ENCODE results near the gene MAD1L1.
A peak's percentile ranks its signal among the peaks of the same experiment; 100 is the strongest.

Gene MAD1L1

DNA sequence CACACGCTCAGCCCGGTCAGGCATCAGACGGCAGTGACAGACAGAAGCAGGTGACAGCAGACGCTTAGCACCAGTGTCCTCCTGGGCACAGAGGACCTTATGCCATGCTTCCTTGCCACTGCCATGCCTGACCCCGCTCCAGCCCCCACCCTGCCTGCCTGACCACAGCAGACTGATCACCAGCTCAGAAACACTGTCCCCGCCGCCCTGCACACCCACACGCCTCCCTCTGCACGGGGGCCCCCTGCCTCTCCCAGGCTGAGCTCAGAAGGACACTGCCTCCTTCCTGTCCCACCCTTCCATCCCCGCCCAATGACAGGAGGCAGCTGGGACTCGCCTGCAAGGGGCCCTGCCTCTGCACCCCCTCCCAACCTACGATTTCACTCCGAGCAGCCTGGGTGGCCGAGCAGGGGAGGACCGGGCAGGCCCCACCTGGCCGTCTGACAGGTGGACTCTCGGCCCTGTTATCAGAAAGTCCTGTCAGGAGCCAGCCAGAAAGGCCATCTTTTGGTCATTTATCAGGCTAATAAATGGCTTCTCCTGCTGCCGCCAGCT is 379.2 kb downstream of the MAD1L1 start:
- DNase-seq = peak; percentile 3

DNA sequence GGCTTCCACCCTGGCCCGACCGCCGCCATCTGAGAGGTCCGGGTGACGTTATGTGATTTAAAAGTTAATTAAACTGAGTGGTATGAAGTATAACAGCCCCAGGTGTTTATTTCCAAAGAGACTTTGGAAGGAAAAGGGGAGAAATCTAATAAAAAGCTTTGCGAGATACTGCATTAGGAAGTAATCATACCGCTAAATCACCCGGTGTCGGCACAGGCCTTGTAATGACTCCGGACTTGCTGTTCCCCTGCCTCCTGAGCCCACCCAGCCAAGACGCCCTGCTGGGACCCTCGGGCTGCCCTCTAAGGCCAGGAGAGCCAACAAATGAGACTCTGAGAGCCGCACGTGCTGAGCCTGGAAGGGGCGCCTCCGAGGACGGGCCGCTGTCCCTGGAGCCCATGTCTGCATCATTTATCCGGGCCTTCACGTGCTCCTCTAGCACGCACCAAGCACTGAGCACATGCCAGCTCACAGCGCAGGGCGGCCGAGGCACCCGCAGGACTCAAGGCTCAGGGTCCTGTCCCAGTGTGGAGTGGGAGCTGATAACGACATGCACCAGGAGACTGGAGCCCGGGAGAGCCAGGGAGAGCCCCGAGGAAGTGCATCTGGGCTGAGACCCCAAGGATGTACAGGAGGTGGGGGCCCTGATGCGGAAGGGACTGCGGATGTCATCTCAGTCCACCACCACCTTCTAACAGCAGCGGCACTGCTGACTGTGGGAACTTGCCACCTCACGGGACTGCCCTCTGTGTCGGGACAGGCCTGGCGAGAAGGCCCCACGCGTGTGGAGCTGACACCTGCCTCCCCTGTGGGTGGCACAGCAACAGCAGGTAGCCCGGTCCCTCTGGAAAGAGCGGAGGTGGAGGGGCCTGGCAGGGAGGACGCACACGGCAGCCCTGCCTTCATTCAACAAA is 380.0 kb downstream of the MAD1L1 start:
- no peak for DNase-seq

DNA sequence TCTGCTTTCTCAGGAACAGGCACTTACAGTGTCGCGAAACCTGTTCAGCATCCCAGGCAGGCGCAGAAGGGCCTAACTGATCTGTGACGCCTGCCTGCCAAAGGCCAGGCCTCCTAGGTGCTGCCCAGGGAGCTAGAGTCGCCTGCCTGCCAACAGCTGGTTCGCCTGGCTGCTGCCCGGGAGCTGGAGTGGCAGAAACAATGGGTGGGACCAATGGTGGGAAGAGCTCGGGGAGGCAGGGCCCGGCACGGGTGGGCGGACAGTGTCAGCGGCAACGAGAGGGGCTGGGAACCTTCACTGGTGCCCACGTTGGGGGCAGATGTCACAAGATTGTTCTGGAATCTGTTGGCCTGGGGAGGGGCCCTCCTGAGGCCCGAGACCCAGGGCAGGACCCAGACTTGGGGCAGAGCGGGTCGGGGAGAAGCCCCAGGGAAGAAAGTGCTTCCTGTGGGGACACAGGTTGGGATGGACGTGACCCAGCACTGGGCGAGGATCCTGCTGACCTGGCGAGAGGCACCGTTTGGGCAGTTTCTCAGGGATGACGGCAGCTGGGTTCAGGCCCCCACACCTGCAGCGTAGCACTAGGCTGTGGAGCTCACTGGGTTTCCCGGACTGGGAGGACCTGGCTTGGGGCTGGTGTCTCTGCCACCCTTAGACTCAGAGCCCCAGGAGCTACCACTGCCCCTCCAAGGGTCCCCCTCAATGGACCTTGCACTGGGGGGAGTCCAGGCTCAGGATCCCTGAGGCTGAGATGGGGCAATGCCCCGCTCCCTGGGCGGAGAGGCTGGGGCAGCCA is 380.8 kb downstream of the MAD1L1 start:
- DNase-seq = no peak

DNA sequence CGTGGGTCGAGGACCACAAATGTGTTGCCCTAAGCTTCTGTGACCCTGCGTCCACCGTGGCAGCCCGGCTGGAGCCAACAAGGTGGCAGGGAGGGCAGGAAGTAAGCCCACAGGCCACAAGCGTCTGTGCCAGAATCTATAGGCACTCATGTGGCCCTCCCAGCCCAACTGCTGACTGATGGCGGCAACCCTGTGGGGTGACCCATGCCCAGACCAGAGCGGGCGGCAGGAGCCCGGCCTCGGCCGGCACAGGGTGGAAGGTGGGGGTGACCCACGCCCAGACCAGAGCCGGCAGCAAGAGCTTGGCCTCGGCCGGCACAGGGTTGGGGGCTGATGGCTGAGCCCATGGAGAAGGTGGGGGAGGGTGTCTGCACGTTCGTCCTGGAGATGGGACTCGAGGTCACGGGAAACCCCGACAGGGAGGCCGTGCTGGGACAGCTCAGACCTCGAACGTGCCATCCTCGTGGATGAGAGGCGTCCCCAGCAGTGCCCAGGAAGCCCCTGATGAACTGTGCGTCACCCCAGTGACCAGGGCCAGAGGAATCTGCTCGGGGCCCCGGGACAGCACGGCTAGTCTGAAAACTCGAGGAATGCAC is 381.7 kb downstream of the MAD1L1 start:
- DNase-seq = no peak

DNA sequence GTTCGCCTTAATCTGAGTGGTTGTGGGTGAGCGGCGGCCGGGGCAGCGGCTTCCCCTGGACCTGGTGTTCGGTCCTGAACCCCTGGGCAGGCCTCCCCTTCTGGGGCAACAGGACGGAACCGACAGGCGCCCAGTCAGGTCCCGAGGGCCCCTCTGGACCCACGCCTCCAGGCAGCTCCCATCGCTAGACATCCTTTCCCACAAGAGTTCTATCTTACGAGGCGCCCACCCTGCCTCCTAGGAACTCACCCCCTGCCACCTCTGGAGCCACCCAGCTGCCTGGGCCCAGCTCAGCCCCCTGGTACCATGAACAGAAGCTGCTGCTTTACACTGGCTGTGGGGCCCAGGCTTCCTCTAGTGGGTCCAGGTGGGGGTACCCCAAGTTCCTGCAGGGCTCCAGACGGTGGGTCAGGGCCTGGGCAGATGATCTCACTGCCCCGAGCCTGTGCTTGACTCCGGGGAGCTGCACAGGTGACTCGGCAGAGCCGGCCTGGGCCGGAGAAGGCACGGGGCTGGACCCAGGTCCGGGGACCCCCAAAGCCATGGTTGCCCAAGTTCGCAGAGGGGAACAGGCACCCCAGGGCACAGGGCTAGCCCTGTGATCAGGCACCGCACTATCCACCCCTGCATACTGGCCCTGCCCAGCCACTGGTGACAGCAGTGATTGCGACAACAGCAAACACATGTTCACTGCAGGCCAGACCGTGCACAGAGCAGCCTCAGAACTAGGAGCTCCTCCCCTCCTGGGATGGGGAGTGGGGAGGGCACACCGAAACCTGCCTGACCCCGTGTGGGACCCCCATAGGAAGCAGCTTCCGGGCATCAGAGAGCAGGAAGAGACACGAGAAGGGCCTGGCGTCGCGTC is 382.4 kb downstream of the MAD1L1 start:
- DNase-seq = no peak

DNA sequence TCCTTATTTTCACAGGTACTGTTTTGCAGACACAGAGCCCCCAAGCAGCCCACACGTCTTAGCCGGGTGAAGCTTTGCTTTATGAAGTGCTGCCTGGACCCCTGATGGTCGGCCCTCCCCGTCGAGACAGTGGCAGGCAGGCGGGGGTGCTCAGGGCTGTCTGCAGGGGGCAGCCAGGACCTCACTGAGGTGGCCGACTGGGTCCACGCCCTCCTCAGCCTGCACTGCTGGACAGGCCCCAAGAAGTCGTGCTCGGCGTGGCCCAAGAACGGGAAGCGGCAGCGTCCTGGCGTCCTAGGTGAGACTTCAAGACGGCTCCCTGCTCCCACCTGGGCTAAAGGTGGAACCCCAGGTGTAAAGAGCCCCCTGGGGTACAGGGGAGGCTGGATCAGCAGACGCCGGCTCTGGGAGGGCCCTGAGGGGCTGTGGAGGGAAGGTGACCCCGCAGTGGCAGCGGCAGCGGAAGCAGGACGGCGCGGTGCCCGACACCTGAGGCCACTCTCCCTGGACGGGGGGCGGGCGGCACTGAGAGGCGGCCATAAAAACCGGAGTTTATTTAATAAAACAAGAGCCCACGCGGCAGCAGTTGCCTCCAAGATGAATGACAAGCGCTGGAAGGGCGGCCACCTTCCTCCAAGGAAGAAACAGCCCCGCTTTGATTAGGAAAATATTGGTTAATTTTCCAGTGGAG is 383.2 kb downstream of the MAD1L1 start:
- no peak for DNase-seq

DNA sequence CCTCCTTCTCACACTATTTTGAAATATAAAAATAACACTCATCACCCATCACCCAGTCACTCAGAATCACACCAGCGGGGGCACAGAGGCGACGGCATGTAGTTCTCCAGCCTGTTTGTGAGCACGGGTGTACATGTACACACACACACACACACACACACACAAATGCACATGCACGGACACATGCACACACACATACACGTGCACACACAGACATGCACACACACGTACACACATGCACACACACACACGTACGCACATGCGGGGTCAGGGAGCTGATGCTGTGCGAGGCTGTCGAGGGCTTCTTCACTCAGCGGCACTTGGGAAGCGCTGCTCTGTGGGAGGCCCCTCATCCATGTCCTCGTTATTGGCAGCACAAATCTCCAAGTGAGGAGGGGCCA is 383.8 kb downstream of the MAD1L1 start:
- DNase-seq = no peak

DNA sequence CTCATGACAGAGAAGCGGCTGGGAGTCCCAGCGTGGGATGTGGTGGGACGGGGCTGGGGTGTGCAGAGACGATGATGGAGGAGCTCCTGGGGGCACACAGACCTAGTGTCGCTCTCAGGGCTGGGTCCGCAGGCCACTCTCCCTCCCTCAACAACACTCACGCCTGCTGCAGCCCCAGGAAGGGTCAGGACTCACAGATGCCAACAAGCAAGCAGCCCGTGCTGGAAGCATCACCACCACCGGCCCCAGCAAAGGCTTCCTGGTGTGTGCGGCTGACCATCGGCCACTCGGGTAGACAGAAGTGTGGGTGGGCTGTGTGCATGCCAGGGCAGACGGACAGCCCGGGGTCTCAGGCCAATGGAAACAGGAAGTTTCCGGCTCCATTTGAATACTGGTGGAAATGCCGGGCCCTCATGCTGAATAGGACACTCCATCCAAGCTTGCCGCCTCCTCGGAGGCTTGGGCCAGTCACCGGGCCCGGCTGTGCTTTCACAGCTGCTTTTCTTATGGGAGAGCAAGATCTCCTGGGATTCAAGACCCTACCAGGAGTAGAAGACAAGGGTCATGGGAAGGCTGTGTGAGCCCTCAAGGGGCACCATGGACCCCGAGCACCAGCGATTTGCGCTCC is 384.6 kb downstream of the MAD1L1 start:
- no peak for DNase-seq

DNA sequence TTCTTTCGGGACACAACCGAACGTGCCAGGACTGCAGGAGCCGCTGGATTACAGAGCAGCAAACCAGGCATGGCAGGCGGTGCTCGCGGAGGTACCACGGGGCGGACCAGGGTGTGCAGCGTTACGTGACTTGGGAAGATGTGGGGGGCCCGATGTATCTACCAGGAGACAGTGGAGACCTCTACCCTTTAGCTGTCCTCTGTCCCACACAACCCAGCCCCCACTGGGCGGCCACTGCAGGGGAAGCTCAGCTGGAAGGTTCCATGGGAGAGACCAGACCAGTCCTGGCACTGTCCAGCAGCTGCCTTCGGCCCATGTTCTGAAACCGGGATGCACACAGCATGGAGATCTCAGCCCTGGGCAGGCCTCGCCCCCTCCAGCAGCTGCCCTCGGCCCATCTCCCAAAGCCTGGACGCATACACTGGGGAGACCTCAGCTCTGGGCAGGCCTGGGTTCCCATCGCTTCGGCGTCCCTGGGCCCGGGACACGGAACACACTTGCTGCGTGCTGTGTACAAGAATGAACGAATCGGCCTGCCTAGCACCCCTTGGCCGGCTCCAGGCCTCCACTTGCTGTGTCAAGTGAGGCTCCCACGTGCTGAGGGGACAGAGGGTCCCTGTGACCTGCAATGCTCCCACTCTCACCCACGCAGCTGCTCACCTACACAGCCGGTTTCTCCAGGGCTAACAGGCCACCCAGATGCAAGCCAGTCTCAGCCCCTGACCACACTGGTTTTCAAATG is 385.3 kb downstream of the MAD1L1 start:
- DNase-seq = no peak

DNA sequence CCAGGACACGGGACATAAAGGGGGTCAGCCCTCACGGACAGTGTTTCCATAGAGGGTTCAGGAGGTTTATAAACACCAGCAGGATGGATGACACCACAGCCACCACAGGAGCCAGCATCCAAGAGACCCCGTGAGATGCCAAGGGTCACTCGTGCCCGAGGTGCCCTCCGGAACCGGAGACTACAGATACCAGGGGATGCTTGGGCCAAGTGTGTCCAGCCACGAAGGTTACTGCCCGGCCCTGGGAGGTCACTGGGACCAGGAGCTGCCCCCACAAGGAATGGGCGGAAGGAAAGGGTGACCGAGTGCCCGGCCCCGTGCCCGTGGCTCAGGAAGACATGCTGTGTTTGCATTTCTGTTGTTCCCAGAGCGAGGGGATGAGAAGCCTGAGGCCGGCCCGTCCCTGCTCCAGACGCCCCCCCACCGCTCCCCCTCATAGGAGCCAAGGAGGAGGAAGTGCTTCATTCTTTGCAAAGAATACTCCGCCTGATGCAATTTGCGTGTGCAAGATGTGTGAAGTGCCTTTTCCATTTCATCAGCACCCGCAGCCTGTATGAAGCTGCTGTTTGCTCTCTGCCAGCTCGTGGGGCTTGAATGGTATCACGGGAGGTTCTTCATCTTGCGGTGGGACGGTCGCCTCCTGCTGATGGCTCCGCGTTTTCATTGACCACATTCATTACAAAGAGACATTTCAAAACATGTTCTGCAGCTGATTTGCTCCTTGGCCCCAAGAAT is 386.2 kb downstream of the MAD1L1 start:
- DNase-seq = no peak

DNA sequence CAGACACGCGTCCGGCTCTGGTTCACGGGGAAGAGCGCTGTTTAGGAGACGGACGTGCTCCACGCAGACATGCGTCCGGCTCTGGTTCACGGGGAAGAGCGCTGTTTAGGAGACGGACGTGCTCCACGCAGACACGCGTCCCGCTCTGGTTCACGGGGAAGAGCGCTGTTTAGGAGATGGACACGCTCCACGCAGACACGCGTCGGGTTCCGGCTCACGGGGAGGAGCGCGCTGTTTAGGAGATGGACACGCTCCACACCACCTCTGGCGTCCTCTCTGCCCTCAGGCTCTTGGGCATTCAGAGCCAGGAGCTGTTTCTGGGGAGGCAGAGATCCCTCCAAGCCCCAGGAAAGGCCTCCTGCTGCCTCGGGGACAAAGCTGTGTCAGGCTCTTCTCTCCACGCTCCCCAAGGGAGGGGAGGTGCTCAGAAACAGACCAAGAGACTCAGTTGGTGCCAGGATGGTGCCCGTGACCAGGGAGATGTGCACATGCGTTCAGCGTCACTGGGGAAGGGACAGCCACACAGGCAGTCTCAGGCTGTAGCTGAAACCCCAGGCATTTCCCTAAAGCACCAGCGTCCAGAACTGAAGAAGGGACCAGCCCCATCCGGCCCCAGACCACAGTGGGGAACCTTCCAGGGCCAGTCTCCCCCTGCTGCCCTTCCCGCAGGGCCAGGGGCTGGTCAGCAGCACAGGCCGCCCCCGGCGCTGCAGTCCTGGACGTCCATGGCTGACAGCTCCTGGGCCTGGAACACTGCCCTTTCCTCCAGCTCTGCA is 387.0 kb downstream of the MAD1L1 start:
- no peak for DNase-seq

DNA sequence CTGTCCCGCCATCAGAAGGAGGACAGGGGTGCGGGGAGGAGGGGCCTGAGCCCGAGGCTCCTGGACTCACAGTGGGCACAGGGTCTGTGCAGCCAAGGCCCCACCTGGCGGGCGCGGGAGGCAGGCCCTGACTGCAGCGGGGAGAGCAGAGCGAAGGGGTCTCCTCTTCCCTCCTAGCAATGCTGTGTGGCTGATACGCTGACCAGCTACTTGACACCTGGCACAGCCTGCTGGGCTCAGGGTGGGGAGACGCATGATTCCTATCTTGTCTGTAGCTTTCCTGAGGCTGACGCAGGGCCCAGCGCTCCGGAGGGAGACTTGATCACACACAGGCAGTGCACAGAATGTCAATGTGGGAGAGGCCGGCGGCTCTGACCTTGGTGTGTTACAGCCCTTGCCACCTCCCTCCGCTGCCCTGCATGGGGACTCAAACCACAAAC is 387.8 kb downstream of the MAD1L1 start:
- no peak for DNase-seq

DNA sequence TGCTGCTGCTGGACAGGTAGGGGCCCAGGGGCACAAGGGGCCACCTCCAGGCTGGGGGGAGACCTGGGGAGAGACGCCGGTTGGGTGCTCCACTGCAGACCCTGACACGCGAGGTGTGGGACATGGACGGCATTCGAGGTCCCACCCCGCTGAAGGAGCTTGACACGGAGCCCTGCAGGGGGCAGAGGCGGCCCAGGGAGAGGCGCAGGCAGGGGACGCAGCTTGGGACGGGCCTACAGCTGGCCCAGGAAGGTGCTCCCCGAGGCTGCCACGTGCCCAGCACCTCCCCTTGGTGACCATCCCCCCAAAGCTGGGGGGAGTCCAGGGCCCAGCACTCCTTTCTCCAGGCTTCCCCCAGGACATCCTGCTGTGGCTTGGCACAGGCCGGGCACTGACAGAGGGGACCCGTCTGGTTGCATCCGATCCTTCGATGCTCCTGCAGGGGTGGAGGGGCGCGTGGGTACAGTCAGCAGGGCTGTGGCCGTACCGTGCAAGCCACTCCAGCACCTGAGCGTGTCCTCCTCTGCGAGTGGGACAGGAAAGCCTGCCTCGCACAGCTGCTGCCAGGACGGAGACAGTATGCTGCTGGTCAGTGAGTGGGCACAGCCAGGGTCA is 388.3 kb downstream of the MAD1L1 start:
- peak; percentile 28 for DNase-seq

DNA sequence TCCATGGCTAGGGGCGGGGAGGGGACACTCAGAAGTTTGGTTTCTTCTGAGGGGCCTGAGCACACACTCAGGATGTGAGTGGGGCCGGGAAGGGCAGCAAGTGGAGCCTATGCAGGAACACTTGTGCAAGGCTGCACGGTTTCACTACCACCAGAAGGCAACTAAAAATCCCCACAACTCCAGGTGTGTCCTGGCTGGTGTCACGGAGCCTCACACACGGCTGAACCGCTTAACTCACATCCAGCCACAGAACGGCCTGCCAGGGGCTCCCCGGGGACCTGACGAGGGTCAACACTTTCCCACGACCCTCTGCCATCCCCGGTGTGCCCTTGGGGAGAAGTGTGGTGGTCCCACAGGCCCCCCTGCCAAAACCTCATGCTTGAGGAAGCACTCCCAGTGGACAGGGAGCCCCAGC is 388.8 kb downstream of the MAD1L1 start:
- DNase-seq = no peak

DNA sequence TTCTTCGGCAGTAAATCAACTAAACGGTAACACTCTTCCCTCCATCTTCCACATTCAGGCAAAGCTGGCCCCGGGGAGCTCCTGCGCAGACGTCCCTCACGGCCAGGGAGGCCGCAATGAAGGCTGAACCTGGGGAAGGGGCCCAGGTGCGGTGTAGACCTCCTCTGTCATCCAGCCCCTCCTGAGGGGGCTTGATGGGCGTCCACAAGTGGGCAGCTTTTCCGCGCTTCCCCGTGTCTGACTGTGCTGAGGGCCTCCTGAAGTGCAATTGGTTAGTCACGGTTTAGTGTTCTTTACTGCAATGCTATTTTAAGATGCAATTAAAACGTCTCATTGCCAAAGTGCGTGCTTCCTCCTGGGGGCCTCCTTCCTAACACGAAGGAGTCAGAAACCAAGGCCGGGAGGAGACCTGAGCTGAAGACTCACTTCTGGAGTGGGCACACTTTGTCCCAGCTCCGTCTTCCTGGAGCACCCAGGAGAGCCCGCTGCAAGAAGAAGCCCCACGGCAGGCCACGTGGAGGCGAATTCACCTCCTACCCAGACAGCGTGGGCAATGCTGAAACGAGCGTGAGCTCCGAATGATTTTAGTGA is 389.4 kb downstream of the MAD1L1 start:
- no peak for DNase-seq

DNA sequence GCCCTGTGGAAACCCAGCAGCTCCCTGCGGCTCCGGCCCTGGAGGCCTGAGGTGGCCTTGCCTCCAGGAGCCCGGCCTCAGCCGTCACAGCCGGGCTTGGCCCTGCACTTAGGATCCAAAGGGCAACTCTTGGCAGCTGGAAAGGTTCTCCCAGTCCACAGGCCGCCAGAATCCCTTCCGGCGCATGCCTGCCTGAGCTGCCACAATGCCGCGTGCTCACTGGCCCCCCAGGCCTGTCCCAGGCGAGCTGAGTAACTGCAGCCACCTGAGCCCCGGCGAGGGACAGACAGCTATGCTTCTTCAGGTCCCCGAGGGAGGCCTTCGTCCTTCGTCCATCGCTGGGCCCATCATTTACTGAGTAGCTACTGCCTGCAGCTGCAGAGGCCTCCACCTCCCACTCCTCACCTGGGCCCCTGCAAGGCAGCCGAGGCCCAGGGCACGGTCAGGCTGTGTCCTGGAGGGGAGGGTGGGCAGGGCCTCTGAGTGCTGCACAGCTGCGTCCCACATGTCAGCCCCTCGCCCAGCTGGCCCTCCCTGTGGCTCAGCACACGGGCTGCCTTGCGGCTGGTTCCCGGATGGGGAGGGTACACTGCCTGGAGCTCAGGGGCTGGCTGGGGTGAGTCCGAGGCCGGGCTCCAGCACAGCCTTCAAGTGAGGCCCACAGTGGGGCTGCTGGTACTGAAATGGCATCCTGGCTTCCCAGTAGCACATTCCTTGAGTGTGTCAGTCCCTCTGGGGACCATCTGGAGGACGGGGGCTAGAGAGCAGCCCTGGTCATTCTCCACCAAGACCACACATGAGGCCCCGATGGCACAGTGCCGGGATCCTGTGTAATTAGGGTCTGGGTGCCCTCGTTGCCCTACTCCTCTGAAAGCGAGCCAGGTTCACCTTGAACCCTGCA is 390.2 kb downstream of the MAD1L1 start:
- DNase-seq = no peak
